ENCODE results near the gene ELMO2. TPM values are rescaled to one million over a fixed set of nuclear protein-coding genes. Genes with fewer than 3 reads are reported as not detected.

ELMO2 gene
- polyA plus RNA-seq: 24.1 and 30.9 TPM in 2 replicates

GRCh38 chr20:46406200-46406985 lies at the start of gene ELMO2:
Gene ELMO2 (minus strand): TSS chr20:46406615. CDS start chr20:46394482, 12,133 bp downstream.

Other genes with a start within 250 kb of the ELMO2 start
- gene CDH22, start 98.1 kb downstream of the ELMO2 start, polyA plus RNA-seq: 0.85 and 0.86 TPM in 2 replicates
- gene ZNF334, start 106.9 kb upstream of the ELMO2 start, polyA plus RNA-seq: 10.5 and 13.3 TPM in 2 replicates
- gene OCSTAMP, start 144.0 kb upstream of the ELMO2 start, polyA plus RNA-seq: not detected in 2 replicates
- gene SLC13A3, start 244.8 kb upstream of the ELMO2 start, polyA plus RNA-seq: 0.78 and 2.6 TPM in 2 replicates

All from Purkinje cell (primary cell).